OCI-LY3 (cell line): ENCODE data around the gene NFIA.

Source experiments
- EZH2phosphoT487 ChIP-seq: fragments of 200-600 bp; shearing (Covaris generic); IDR thresholded peaks from 2 replicates; pipeline ENCODE4 v1.6.1; 2018; ENCODE audit warnings: antibody characterized with exemption, mixed run types, low read depth
- TF ChIP-seq, protein P1 (sequence below): fragments of 200-600, 300-600 bp; sonication (generic); IDR thresholded peaks from 2 replicates; pipeline ENCODE4 v1.5.1; 2014; ENCODE audit warnings: antibody characterized with exemption, low read length, low read depth

DNA sequence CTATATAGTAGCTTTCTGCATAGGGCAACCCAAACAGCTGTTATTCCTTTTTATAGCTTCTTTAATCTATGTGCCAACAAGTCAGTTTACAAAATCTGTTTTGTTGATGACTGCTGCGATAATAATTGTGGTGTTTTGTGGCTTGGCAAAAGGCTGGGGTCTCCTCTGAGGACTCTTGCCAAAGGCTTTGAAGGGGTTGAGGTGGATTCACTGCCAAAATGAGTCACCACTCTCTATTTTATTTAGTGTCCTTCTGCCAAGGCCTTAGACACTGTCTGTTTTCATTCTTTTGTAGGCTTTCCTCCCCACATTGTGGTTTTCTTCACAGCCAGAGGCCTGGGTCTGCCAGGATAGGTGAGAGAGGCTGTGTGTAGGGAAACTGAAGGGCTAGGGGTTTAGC lies 161.8 kb downstream of the NFIA start:
- TF ChIP-seq, protein P1, sequence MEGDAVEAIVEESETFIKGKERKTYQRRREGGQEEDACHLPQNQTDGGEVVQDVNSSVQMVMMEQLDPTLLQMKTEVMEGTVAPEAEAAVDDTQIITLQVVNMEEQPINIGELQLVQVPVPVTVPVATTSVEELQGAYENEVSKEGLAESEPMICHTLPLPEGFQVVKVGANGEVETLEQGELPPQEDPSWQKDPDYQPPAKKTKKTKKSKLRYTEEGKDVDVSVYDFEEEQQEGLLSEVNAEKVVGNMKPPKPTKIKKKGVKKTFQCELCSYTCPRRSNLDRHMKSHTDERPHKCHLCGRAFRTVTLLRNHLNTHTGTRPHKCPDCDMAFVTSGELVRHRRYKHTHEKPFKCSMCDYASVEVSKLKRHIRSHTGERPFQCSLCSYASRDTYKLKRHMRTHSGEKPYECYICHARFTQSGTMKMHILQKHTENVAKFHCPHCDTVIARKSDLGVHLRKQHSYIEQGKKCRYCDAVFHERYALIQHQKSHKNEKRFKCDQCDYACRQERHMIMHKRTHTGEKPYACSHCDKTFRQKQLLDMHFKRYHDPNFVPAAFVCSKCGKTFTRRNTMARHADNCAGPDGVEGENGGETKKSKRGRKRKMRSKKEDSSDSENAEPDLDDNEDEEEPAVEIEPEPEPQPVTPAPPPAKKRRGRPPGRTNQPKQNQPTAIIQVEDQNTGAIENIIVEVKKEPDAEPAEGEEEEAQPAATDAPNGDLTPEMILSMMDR: no peak
- TF ChIP-seq EZH2phosphoT487: no peak
